HepG2 (cell line): Measurements from ENCODE around the gene PTPN14. TPM values are rescaled to one million over a fixed set of nuclear protein-coding genes. Genes with fewer than 3 reads are reported as not detected.
A peak's percentile ranks its signal among the peaks of the same experiment; 100 is the strongest.

Source experiments
- MTA3 ChIP-seq: sonication (generic); formaldehyde crosslinking; IDR thresholded peaks from 2 replicates; pipeline ENCODE4 v1.4.0; 2020; ENCODE audit warnings: missing genetic modification reagents
- NR1H2 ChIP-seq: sonication (generic); formaldehyde crosslinking; IDR thresholded peaks from 2 replicates; pipeline ENCODE4 v1.8.1; 2022; ENCODE audit warnings: low read depth, missing genetic modification reagents, borderline replicate concordance
- SMARCC2 ChIP-seq: fragments of 450-650 bp; IDR thresholded peaks from 2 replicates; pipeline ENCODE4 v1.6.1; 2017; ENCODE audit warnings: antibody characterized with exemption, mild to moderate bottlenecking
- ZNF503 ChIP-seq: sonication (generic); formaldehyde crosslinking; IDR thresholded peaks from 2 replicates; pipeline ENCODE4 v1.4.0; 2020; ENCODE audit warnings: missing genetic modification reagents
- ZNF597 ChIP-seq: sonication (generic); formaldehyde crosslinking; IDR thresholded peaks from 2 replicates; pipeline ENCODE4 v1.5.0; 2020; ENCODE audit warnings: missing genetic modification reagents
- polyA plus RNA-seq, 8 experiments: library from polyadenylated mRNA; depleted of rRNA in 3 of 8; stranded (reverse) in 7 of 8; unstranded in 1 of 8; fragments of >200 nt; fragmentation: Illumina TruSeq in 4 of 8; extraction: Trizol in 4 of 8; gene quantifications; 2 replicates each; pipeline versions ENCODE4 v1.2.1 to v1.2.3, GENCODE V29; 2011 to 2016; ENCODE audit warnings: low read depth in 4 of 8, missing spikeins in 1 of 8, mixed read lengths in 1 of 8; ENCODE audit not compliant: insufficient read depth in 1 of 8
- total RNA-seq, 5 experiments: library from RNA; depleted of rRNA; stranded (reverse); fragments of >200 nt; fragmentation: Illumina TruSeq; extraction: Trizol; gene quantifications; 2 replicates each; pipeline ENCODE4 v1.2.3, GENCODE V29; 2016; ENCODE audit warnings: low read depth in 1 of 5
- TF ChIP-seq, protein P1 (sequence below), 2 experiments: fragments of 450-650 bp in 1 of 2; sonication (generic) in 1 of 2; formaldehyde crosslinking in 1 of 2; IDR thresholded peaks; 2 replicates each; pipeline versions ENCODE4 v1.6.1 to v1.8.0; 2016 to 2022; ENCODE audit warnings: antibody characterized with exemption in 1 of 2, mild to moderate bottlenecking in 1 of 2, missing genetic modification reagents in 1 of 2
- TF ChIP-seq, protein P2 (sequence below): IDR thresholded peaks from 2 replicates; pipeline ENCODE4 v1.6.1; 2016; ENCODE audit warnings: missing compliant biosample characterization, missing genetic modification reagents, borderline replicate concordance
- TF ChIP-seq, protein P3 (sequence below): IDR thresholded peaks from 2 replicates; pipeline ENCODE4 v1.6.1; 2016

Gene PTPN14
- total and polyA plus RNA-seq, 2 of the 13 experiments (the other 11 are each of a cell fraction or from before 2014, with no cell fraction given), result 3.9 to 4.7 TPM

- TF ChIP-seq SMARCC2 (no peak), ZNF503 (CRISPR knock-in tag) (peak; percentile 77; the same call in 1 of the 2 replicates), MTA3 (CRISPR knock-in tag) (no peak), ZNF597 (CRISPR knock-in tag) (no peak), NR1H2 (CRISPR knock-in tag) (no peak)
- TF ChIP-seq, protein P1, sequence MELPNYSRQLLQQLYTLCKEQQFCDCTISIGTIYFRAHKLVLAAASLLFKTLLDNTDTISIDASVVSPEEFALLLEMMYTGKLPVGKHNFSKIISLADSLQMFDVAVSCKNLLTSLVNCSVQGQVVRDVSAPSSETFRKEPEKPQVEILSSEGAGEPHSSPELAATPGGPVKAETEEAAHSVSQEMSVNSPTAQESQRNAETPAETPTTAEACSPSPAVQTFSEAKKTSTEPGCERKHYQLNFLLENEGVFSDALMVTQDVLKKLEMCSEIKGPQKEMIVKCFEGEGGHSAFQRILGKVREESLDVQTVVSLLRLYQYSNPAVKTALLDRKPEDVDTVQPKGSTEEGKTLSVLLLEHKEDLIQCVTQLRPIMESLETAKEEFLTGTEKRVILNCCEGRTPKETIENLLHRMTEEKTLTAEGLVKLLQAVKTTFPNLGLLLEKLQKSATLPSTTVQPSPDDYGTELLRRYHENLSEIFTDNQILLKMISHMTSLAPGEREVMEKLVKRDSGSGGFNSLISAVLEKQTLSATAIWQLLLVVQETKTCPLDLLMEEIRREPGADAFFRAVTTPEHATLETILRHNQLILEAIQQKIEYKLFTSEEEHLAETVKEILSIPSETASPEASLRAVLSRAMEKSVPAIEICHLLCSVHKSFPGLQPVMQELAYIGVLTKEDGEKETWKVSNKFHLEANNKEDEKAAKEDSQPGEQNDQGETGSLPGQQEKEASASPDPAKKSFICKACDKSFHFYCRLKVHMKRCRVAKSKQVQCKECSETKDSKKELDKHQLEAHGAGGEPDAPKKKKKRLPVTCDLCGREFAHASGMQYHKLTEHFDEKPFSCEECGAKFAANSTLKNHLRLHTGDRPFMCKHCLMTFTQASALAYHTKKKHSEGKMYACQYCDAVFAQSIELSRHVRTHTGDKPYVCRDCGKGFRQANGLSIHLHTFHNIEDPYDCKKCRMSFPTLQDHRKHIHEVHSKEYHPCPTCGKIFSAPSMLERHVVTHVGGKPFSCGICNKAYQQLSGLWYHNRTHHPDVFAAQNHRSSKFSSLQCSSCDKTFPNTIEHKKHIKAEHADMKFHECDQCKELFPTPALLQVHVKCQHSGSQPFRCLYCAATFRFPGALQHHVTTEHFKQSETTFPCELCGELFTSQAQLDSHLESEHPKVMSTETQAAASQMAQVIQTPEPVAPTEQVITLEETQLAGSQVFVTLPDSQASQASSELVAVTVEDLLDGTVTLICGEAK (IDR thresholded peaks at IDR 0.05), result no peak
- TF ChIP-seq, protein P1 (CRISPR knock-in tag; IDR thresholded peaks at IDR 0.05), result no peak
- TF ChIP-seq, protein P2, sequence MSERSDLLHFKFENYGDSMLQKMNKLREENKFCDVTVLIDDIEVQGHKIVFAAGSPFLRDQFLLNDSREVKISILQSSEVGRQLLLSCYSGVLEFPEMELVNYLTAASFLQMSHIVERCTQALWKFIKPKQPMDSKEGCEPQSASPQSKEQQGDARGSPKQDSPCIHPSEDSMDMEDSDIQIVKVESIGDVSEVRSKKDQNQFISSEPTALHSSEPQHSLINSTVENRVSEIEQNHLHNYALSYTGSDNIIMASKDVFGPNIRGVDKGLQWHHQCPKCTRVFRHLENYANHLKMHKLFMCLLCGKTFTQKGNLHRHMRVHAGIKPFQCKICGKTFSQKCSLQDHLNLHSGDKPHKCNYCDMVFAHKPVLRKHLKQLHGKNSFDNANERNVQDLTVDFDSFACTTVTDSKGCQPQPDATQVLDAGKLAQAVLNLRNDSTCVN (CRISPR knock-in tag), result no peak
- TF ChIP-seq, protein P3, sequence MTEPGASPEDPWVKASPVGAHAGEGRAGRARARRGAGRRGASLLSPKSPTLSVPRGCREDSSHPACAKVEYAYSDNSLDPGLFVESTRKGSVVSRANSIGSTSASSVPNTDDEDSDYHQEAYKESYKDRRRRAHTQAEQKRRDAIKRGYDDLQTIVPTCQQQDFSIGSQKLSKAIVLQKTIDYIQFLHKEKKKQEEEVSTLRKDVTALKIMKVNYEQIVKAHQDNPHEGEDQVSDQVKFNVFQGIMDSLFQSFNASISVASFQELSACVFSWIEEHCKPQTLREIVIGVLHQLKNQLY (CRISPR knock-in tag), result no peak
Observed at GRCh38 chr1:214516434-214517326, 34.7 kb downstream of the PTPN14 start (continued).
